SK-N-SH (cell line): ENCODE results near the gene PAK1. TPM values are rescaled to one million over a fixed set of nuclear protein-coding genes. Genes with fewer than 3 reads are reported as not detected.

Experiments
- CTCF ChIA-PET: fragments of 300-600, 350-600 bp; formaldehyde crosslinking; extraction: SDS; loops from one replicate; lab custom pipeline; 2021; lab: Yijun Ruan, JAX
- POLR2A ChIA-PET: fragments of 350-600 bp; sonication (Branson Sonifier 250); formaldehyde crosslinking; extraction: SDS; loops from one replicate; lab custom pipeline; 2020; ENCODE audit warnings: antibody characterized with exemption, inconsistent platforms; lab: Yijun Ruan, JAX
- DNase-seq: peaks from one replicate; pipeline ENCODE4 v3.0.0; 2012
- H2AFZ ChIP-seq: fragments of 200-600 bp; sonication (generic); 2 replicates; pipeline ENCODE4 v1.8.1; 2016; ENCODE audit warnings: antibody characterized with exemption, mild to moderate bottlenecking, low read depth
- H3F3A ChIP-seq: fragments of 200-600 bp; sonication (generic); replicated peaks from 2 replicates; pipeline ENCODE3; 2016; ENCODE audit warnings: antibody characterized with exemption, mild to moderate bottlenecking; ENCODE audit not compliant: insufficient read depth
- H3K27ac ChIP-seq, 2 experiments: fragments of 200-500 bp in 1 of 2; fragments of 200-600 bp in 1 of 2; sonication (Bioruptor generic) in 1 of 2; sonication (generic), shearing (Covaris generic) in 1 of 2; 2 replicates each; pipeline versions ENCODE4 v1.5.1 to v1.6.1; 2014 to 2016; ENCODE audit warnings: low read depth in 2 of 2, inconsistent platforms in 1 of 2, low read length in 1 of 2, mild to moderate bottlenecking in 1 of 2, mixed read lengths in 1 of 2
- H3K27me3 ChIP-seq: fragments of 200-600 bp; sonication (generic), shearing (Covaris generic); 2 replicates; pipeline ENCODE4 v1.6.1; 2016; ENCODE audit warnings: mixed run types; ENCODE audit not compliant: insufficient read depth
- H3K36me3 ChIP-seq, 2 experiments: fragments of 200-500 bp in 1 of 2; fragments of 200-600 bp in 1 of 2; sonication (Bioruptor generic) in 1 of 2; sonication (generic) in 1 of 2; replicated peaks in 1 of 2; 2 replicates each; pipeline versions ENCODE3 to v1.5.1; 2014 to 2016; ENCODE audit warnings: low read length in 1 of 2, mild to moderate bottlenecking in 1 of 2; ENCODE audit not compliant: insufficient read depth in 2 of 2, control insufficient read depth in 1 of 2
- H3K4me1 ChIP-seq, 2 experiments: fragments of 200-500 bp in 1 of 2; fragments of 200-600 bp in 1 of 2; sonication (Bioruptor generic) in 1 of 2; sonication (generic), shearing (Covaris generic) in 1 of 2; 2 replicates each; pipeline versions ENCODE4 v1.5.1 to v1.6.1; 2014 to 2016; ENCODE audit warnings: low read depth in 1 of 2, low read length in 1 of 2, mixed run types in 1 of 2; ENCODE audit not compliant: insufficient read depth in 2 of 2, control insufficient read depth in 1 of 2
- H3K4me2 ChIP-seq: fragments of 200-600 bp; sonication (generic), shearing (Covaris generic); 2 replicates; pipeline ENCODE4 v1.6.1; 2017; ENCODE audit warnings: mixed run types
- H3K4me3 ChIP-seq, 2 experiments: fragments of 200-500 bp in 1 of 2; fragments of 200-600 bp in 1 of 2; sonication (Bioruptor generic) in 1 of 2; sonication (generic), shearing (Covaris generic) in 1 of 2; 2 replicates each; pipeline versions ENCODE4 v1.5.1 to v1.8.1; 2014 to 2016; ENCODE audit warnings: low read depth in 2 of 2, inconsistent platforms in 1 of 2, low read length in 1 of 2, mild to moderate bottlenecking in 1 of 2, mixed read lengths in 1 of 2, moderate library complexity in 1 of 2
- H3K79me2 ChIP-seq: fragments of 200-600 bp; sonication (generic); 2 replicates; pipeline ENCODE4 v1.8.1; 2017; ENCODE audit warnings: mild to moderate bottlenecking; ENCODE audit not compliant: insufficient read depth
- H3K9ac ChIP-seq: fragments of 200-600 bp; sonication (generic); 2 replicates; pipeline ENCODE4 v1.6.1; 2017; ENCODE audit warnings: mixed run types
- H3K9me2 ChIP-seq: fragments of 200-600 bp; sonication (generic); 2 replicates; pipeline ENCODE4 v1.6.1; 2017; ENCODE audit warnings: mixed run types
- H3K9me3 ChIP-seq: fragments of 200-600 bp; sonication (generic); 2 replicates; pipeline ENCODE4 v1.6.1; 2017; ENCODE audit warnings: mixed run types, mild to moderate bottlenecking, moderate library complexity
- H4K20me1 ChIP-seq: fragments of 200-600 bp; sonication (generic); 2 replicates; pipeline ENCODE4 v1.6.1; 2017; ENCODE audit warnings: mild to moderate bottlenecking, mixed run types; ENCODE audit not compliant: insufficient read depth
- ELF1 ChIP-seq: IDR thresholded peaks from 2 replicates; pipeline ENCODE4 v1.4.0; 2012
- EP300 ChIP-seq, 2 experiments: IDR thresholded peaks; 2 replicates each; pipeline versions ENCODE4 v1.4.0 to v1.6.1; 2012; ENCODE audit warnings: borderline replicate concordance in 1 of 2, low read depth in 1 of 2, low read length in 1 of 2
- FOXM1 ChIP-seq: IDR thresholded peaks from 2 replicates; pipeline ENCODE4 v1.4.0; 2012; ENCODE audit warnings: low read depth, mild to moderate bottlenecking
- GATA2 ChIP-seq: sonication (generic); formaldehyde crosslinking; IDR thresholded peaks from 2 replicates; pipeline ENCODE4 v1.5.0; 2020; ENCODE audit warnings: mild to moderate bottlenecking, missing genetic modification reagents
- IRF3 ChIP-seq: fragments of 150-350 bp; IDR thresholded peaks from 2 replicates; pipeline ENCODE4 v1.6.1; 2016; ENCODE audit warnings: mild to moderate bottlenecking, low read depth, low read length
- MXI1 ChIP-seq: IDR thresholded peaks from 2 replicates; pipeline ENCODE4 v1.6.1; 2012; ENCODE audit warnings: mild to moderate bottlenecking, low read depth, low read length, improper control_type of control experiment
- NRF1 ChIP-seq: IDR thresholded peaks from 2 replicates; pipeline ENCODE4 v1.6.1; 2012; ENCODE audit warnings: low read depth, mild to moderate bottlenecking, low read length
- PBX3 ChIP-seq: IDR thresholded peaks from 2 replicates; pipeline ENCODE4; 2012
- RCOR1 ChIP-seq: fragments of 150-350 bp; IDR thresholded peaks from 2 replicates; pipeline ENCODE4 v1.6.1; 2017; ENCODE audit warnings: antibody characterized with exemption, low read length
- REST ChIP-seq: IDR thresholded peaks from 2 replicates; pipeline ENCODE4 v1.6.1; 2012; ENCODE audit warnings: mild to moderate bottlenecking, low read depth, low read length, moderate library complexity
- RFX5 ChIP-seq: IDR thresholded peaks from 2 replicates; pipeline ENCODE4 v1.6.1; 2012; ENCODE audit warnings: mild to moderate bottlenecking, improper control_type of control experiment, low read length
- RXRA ChIP-seq: IDR thresholded peaks from 2 replicates; pipeline ENCODE4 v1.4.0; 2012; ENCODE audit warnings: low read depth, mild to moderate bottlenecking, borderline replicate concordance
- SIN3A ChIP-seq: IDR thresholded peaks from 2 replicates; pipeline ENCODE4 v1.6.1; 2012; ENCODE audit warnings: low read depth, mild to moderate bottlenecking, low read length, moderate library complexity, borderline replicate concordance
- TCF12 ChIP-seq: IDR thresholded peaks from 2 replicates; pipeline ENCODE4 v1.4.0; 2012
- WGBS: methylation state at CpG from one replicate; pipeline ENCODE4 v1.1.6; 2017; ENCODE audit warnings: low lambda C conversion rate; 5-methylcytosine and 5-hydroxymethylcytosine counted together
- polyA plus RNA-seq, 3 experiments: library from polyadenylated mRNA; depleted of rRNA; stranded (reverse); fragments of >200 nt; gene quantifications; 2 replicates each; pipeline ENCODE4 v1.2.3, GENCODE V29; 2012

PAK1 gene
- polyA plus RNA-seq, 1 of the 3 experiments (the other 2 are of a cell fraction) = 17.9 TPM

GRCh38 chr11:77505956-77506355, 32.1 kb upstream of the PAK1 start:
- 60% methylated on average over 3 of the region's 3 CpGs for WGBS
- Histone ChIP-seq H3K79me2 (no peaks in the 10 kb centered on the region), H3F3A (peaks cover 19% of the 10 kb centered on the region), H3K9me2 (no peaks in the 10 kb centered on the region), H2AFZ (no peak overlapping the region), H3K27ac (no peak overlapping the region), H3K9me3 (no peaks in the 10 kb centered on the region), H4K20me1 (peaks cover 4% of the 10 kb centered on the region; the same call in 1 of the 2 replicates), H3K9ac (no peak overlapping the region), H3K4me1 (peaks cover 7 to 21% of the 10 kb centered on the region in 2 experiments; a peak in 3 of 4 replicates), H3K4me2 (no peak overlapping the region), H3K4me3 (no peak overlapping the region), H3K36me3 (no peaks in the 10 kb centered on the region), H3K27me3 (peaks cover 6% of the 10 kb centered on the region; the same call in 1 of the 2 replicates)
- ChIA-PET CTCF (interaction anchor here (1.3 to 2.1 kb wide), 2 partner anchors 25 to 43 kb away, joined by 5 to 6 read pairs; no protein-coding TSS in a partner anchor), POLR2A (interaction anchor here (1.6 kb wide), 1 partner anchor 42 kb away, joined by 4 read pairs; no protein-coding TSS in a partner anchor)
- DNase-seq = peak; percentile 37
- TF ChIP-seq NRF1 (no peak), PBX3 (no peak), GATA2 (no peak), IRF3 (no peak), REST (no peak), RXRA (no peak), TCF12 (no peak), MXI1 (no peak), RCOR1 (no peak), SIN3A (no peak)

GRCh38 chr11:77503006-77503405, 29.1 kb upstream of the PAK1 start:
- Histone ChIP-seq H3K4me3 (no peak overlapping the region), H3K9me2 (no peaks in the 10 kb centered on the region), H4K20me1 (peaks cover 4% of the 10 kb centered on the region; the same call in 1 of the 2 replicates), H3K27ac (peak overlapping the region in 1 of 2 experiments; percentile 22; a peak in 1 of 4 replicates), H3K4me1 (peaks cover 7 to 21% of the 10 kb centered on the region in 2 experiments; a peak in 3 of 4 replicates), H3K9ac (no peak overlapping the region), H3K79me2 (no peaks in the 10 kb centered on the region), H2AFZ (no peak overlapping the region), H3K27me3 (peaks cover 6% of the 10 kb centered on the region; the same call in 1 of the 2 replicates), H3K4me2 (peak overlapping the region; percentile 34; the same call in 1 of the 2 replicates), H3F3A (peaks cover 19% of the 10 kb centered on the region), H3K36me3 (no peaks in the 10 kb centered on the region), H3K9me3 (no peaks in the 10 kb centered on the region)
- 11% methylated on average over 3 of the region's 3 CpGs for WGBS
- DNase-seq = peak; percentile 54
- ChIA-PET CTCF (interaction anchor here (1.0 to 1.3 kb wide), 2 partner anchors 45 to 256 kb away, joined by 3 to 4 read pairs; no protein-coding TSS in a partner anchor), POLR2A (no interaction called here)
- TF ChIP-seq RFX5 (no peak), REST (no peak), SIN3A (no peak), RCOR1 (no peak; the same call in 1 of the 2 replicates), FOXM1 (no peak), PBX3 (peak; percentile 75), GATA2 (peak; percentile 62), EP300 (IDR thresholded peaks at IDR 0.05; ENCODE audit: borderline replicate concordance in 1 of 2, low read depth in 1 of 2, low read length in 1 of 2) (peak; percentile 23 to 51; a peak in 1 of 4 replicates), ELF1 (no peak)
